ENCODE measurements around the gene PCP2.

Gene PCP2

DNA sequence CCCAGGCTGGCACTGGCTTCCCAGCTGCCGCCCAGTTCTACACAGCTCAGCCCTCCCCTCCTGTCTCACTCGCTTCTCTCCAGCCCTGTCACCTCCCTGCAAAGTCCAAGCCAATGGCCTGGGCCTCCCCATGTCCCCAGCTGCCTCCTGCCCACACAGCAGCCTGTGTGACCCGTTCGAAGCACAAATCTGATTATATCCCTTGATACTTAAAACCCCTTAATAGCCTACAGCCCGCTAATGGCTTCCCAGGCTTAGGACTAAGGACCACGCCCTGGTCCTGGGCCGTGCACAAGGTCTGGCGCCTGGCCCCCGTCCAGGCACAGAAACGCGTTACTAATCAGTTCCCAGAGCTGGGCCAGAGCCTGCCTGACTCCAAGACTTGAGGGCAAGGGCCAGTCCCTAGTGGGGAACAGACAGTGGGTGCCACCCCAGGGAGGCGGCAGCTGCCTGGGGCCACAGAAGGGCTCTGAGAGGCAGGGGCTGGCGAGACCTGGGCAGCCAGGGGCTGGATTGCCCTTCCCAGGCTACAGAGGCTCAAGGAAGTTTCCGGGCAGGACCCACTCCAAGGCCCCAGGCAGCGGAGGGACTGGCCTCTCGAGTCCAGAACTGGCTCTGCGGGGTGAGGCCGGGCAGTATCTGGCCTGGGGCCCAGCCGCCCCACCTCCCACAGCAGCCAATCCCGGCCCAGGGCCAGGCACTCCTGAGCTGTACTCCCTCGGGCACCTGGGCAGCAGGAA lies 14.6 kb downstream of the PCP2 start:
- DNase-seq, result no peak

DNA sequence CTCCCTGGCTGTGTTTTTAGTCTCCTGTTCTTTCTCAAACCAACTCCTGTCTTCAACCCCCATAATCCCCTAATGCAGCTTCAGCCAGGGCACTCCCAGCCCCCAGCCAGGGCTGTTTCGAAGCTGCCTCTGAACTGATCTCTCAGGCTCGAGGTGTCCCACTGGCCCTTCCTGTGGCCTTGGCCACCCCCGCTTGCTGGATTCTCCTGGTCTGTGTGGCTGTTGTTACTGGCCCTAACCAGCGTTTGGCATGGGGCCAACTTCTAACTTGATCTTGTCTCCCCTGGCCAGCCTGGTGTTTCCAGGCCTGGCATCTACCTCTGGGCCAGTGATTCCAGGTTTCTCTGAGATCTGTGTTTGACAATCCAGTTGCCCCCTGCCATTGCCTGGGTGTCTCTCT lies 15.2 kb downstream of the PCP2 start:
- no peak for DNase-seq

DNA sequence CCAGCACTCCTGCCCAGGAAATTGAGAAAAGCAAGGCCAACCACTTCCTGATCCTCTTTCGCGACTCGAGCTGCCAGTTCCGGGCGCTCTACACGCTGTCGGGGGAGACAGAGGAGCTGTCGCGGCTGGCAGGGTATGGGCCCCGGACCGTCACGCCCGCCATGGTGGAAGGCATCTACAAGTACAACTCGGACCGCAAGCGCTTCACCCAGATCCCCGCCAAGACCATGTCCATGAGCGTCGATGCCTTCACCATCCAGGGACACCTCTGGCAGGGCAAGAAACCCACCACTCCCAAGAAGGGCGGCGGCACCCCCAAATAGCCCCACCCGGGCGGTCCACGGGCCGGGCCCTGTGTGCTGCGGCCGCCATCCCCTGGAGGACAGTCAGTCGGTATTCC lies 15.8 kb downstream of the PCP2 start:
- no peak for DNase-seq

DNA sequence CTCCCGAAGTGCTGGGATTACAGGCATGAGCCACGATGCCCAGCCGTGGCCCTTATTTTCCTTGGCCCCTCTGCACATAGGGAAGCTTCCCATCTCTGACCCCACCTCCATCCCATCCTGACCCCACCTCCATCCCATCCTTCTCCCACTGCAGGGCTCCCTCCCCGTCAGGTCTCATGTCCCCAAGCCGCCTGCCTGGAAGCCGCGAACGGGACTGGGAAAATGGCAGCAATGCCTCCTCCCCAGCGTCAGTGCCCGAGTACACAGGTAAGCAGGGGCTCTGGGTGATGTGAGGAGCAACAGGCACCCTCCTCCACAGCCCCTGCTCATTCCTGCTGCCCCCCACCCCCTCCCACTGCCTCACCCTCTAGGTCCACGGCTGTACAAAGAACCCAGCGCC lies 16.3 kb downstream of the PCP2 start:
- no peak for DNase-seq

DNA sequence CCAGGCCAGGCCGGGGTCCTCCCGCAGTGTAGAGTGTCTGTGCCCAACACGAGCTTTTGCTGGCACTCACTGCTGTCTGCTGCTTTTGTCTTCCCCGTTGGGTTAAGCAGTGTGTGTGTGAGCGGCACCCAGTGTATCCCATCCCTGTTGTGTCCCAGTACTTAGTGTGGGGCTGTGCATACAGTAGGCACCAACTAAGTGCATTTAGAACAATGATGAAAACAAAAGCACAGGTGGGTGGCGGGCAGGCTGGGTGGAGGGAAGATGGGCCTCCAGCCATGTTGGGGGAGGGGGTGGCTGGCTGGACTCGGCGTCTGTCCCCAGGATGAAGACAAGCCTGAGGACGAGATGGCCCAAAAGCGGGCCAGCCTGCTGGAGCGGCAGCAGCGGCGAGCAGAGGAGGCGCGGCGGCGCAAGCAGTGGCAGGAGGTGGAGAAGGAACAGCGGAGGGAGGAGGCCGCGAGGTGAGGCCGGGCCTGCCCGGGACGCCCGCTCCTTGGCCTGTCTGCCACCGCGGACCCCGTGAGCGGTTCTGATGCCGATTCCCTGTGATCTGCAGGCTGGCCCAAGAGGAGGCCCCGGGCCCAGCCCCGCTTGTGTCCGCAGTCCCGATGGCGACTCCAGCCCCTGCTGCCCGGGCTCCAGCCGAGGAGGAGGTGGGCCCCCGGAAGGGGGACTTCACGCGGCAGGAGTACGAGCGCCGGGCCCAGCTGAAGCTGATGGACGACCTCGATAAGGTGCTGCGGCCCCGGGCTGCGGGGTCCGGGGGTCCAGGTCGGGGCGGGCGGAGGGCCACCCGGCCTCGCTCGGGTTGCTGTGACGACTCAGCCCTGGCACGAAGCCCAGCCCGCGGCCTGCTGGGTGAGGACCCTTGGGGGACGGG lies 18.4 kb downstream of the PCP2 start:
- DNase-seq, result no peak

DNA sequence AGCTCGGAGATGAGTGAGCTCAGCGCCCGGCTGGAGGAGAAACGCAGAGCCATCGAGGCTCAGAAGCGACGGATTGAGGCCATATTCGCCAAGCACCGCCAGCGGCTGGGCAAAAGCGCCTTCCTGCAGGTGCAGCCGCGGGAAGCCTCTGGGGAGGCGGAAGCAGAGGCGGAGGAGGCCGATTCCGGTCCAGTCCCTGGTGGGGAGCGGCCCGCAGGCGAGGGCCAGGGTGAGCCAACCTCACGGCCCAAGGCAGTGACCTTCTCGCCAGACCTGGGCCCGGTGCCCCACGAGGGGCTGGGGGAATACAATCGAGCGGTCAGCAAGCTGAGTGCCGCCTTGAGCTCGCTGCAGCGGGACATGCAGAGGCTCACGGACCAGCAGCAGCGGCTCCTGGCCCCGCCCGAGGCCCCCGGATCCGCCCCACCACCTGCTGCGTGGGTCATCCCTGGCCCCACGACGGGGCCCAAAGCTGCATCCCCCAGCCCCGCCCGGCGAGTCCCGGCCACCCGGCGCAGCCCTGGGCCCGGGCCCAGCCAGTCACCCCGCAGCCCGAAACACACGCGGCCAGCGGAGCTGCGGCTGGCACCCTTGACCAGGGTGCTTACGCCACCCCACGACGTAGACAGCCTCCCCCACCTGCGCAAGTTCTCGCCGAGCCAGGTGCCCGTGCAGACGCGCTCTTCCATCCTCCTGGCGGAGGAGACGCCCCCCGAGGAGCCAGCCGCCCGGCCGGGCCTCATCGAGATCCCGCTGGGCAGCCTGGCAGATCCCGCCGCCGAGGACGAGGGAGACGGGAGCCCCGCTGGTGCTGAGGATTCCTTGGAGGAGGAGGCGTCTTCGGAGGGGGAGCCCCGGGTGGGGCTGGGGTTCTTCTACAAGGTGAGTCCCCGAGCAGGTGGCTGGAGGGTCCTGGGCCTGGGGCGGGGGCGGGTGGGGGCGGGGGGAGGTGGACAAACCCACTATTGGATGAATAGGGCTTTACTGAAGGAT lies 20.9 kb downstream of the PCP2 start:
- no peak for DNase-seq

DNA sequence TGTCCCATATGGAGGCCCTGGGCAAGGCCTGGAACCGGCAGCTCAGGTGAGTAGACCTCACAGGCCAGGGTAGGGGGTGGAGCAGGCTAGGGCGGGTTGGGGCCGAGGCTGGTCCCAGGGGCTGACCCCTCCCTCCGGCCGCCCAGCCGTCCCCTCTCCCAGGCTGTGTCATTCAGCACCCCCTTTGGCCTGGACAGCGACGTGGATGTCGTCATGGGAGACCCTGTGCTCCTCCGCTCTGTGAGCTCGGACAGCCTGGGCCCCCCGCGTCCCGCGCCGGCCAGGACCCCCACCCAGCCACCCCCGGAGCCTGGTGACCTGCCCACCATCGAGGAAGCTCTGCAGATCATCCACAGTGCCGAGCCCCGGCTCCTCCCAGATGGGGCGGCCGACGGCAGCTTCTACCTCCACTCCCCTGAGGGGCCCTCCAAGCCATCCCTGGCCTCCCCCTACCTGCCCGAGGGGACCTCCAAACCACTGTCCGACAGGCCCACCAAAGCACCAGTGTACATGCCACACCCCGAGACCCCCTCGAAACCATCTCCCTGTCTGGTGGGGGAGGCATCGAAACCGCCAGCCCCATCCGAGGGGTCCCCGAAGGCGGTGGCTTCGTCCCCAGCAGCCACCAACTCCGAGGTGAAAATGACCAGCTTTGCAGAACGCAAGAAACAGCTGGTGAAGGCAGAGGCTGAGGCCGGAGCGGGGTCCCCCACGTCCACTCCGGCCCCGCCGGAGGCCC lies 21.8 kb downstream of the PCP2 start:
- no peak for DNase-seq

DNA sequence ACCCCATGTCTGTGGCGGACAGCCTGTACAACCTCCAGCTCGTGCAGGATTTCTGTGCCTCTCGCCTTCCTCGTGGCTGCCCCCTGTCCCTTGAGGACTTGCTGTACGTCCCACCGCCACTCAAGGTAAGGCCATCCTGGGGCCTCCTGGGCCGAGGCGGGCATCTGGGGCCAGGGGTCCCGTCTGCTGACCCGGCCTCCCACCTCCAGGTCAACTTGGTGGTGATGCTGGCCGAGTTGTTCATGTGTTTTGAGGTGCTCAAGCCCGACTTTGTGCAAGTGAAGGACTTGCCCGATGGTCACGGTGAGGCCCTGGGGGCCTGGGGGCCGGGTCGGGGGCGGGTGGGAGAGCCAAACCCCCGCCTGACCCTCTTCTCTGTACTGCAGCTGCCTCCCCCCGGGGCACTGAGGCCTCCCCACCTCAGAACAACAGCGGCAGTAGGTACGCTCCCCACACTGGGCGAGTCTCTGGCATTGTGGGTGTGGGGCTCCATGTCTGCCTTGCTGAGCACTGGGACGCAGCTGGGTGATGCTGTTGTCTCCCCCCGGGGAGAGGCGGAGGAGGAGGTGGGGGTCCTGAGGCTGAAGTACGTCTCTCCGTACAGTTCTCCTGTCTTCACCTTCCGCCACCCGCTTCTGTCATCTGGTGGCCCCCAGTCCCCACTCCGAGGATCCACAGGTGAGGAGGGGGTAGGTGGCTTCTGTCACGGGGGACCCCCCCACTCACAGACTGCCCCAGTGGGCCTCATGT lies 22.9 kb downstream of the PCP2 start:
- DNase-seq, result no peak

DNA sequence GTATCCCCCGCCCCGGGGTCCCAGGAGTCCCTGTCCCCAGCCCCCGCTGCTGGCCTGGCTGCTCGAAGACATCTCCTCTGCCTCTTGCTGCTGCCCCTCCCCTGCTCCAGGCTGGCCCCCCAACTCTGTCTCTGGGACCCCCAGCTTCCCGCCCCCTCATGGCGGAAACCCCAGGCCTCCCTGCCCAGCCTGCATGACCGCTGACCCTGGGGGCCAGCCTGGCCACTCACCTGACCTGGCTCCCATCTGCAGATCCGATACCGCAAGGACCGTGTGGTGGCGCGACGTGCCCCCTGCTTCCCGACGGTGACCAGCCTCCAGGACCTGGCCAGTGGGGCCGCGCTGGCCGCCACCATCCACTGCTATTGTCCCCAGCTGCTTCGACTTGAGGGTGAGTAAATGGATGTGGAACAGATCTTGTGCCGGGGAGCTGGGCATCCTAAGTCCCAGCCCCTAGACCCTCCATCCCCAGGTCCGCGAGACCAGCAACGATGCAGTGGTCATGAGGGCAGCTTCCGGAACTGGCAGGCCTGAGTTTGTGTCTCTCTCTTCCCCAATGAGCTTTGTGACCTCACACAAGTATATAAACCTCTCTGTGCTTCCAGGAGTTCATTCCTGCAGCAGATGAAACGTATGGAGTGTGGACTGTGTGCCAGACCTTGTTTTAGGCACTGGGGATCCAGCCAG lies 25.5 kb downstream of the PCP2 start:
- no peak for DNase-seq

DNA sequence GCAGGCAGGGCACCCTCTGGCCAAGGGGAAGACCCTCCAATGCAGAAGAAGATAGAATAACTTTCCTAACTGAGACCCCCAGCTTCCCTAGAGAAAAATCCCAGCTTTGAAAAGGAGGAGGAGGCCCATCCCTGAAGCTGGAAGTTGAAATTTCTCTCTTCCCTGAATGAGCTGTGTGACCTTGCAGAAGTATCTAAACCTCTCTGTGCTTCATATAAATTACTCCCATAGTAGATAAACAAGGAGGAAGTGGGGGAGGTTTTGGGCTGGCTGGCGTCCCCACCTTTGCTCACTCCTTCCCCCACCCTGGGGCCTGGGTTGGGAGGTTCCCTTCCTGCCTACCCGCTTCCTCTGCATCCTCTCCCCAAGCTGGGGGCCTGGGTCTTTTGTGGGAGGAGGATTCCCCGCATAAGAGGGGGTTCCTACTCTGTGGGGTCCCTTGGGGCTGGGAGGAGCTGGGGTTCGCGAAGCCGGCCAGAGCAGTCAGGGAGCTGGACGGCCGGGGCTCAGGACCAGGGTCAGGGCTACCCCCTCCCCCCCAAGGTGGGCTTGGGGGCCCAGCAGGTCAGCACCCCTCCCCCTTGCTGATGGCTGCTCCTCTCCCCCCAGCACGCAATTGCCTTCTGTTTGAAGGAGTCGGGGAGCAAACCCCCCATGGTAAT lies 26.2 kb downstream of the PCP2 start:
- no peak for DNase-seq

DNA sequence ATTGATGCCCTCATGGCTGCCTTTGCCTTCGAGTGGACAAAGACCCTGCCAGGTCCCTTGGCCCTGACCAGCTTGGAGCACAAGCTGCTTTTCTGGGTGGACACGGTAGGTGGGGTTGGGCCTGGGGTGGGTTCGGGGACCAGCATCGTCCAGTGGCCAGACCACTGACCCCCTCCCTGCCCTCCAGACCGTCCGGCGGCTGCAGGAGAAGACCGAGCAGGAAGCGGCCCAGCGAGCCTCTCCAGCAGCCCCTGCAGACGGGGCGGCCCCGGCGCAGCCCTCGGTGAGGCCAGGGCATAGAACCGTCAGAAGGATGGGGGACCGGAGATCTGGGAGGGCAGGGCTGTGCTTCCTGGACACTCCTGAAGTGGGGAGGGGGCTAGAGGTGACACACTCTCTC lies 27.2 kb downstream of the PCP2 start:
- DNase-seq, result no peak

DNA sequence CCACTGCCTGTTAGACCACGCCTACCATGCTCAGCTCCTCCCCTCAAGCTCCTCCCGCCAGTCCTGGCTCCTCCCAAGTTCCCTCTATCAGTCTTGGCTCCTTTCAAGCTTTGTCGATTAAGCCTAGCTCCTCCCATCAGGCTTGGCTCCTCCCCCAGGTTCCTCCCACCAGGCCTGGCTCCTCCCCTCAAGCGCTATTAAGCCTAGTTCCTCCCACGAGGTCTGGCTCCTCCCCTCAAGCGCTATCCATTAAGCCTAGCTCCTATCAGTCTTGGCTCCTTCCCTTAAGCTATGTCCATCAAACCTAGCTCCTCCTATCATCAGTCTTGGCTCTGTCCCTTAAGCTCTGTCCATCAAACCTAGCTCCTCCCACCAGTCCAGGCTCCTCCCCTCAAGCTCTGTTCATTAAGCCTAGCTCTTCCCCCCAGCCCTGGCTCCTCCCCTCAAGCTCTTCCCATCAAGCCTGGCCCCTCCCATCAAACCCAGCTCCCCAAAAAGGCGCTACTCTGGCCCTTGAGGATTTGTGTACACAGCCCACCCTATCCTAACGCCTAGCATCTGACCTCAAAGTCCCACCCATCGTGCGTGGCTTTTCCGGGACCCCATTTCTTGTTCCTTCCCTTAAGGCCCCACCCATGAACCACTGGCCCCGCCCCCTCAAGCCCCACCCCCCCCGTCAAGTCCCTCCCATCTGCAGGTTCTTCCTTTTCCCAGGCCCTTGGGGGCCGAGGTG lies 27.9 kb downstream of the PCP2 start:
- DNase-seq, result peak; percentile 30

DNA sequence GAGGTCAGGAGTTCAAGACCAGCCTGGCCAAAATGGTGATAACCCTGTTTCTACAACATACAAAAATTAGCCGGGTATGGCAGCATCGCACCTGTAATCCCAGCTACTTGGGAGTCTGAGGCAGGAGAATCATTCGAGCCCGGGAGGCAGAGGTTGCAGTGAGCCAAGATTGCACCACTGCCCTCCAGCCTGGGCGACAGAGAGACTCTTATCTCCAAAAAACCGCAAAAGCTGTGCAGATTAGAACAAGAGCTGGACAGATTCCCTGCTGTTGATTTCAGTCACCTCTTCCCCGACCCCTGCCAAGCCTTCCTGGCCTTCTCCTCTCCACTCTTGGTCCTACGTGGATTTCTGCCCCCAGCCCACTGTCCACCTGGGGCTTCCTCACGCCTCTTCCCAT lies 29.6 kb downstream of the PCP2 start:
- DNase-seq, result no peak

DNA sequence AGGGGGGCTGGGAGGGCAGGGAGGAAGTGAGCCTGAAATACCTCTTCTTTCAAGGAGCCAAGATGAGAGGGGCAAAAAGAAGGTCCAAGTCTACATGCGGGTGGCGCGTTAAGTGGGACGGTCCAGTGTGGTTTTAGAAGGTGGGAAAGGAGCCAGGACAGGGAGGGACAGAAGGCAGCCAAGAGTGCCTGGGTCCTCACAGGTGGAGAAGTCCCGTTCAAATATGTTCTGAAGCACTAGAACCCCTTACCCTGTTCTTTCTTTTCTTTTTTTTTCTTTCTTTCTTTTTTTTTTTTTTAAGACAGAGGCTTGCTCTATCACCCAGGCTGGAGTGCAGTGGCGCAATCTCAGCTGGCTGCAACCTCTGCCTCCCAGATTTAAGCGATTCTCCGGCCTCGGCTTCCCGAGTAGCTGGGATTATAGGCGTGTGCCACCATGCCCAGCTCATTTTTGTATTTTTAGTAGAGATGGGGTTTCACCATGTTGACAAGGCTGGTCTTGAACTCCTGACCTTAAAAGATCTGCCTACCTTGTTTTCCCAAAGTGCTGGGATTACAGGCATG lies 30.5 kb downstream of the PCP2 start:
- DNase-seq, result no peak

DNA sequence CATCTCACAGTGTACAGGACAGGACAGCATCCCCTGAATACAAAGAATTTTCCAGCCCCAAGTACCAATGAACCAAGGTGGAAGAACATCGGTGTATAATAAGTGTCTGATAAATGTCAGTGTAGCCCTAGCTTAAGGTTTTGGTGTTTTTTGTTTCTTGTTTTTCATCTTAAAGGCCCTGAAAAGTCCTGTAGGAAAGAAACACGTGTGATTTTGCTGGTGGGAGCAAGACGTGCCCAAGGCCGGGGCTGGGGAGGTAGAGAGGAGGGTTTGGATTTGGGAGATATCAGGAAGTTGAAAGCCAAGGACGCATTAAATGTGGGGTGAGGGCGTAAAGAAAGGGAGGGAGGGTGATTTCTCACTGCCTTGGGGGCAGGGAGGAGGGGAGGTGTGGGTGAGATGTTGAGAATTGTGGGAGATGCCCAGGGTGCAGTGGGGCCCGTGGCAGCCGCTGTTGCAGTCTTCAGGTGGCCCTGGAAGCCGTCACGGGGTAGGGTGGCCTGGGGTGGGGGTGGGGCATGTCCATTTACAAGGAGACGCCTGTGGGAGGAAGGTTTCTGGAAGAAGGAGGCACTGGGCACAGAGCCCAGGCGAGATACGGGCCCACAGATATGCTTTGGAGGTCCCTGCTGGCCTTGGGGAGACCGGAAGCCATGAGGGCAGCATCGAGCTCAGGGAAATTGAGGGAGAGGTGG lies 31.1 kb downstream of the PCP2 start:
- DNase-seq, result no peak

DNA sequence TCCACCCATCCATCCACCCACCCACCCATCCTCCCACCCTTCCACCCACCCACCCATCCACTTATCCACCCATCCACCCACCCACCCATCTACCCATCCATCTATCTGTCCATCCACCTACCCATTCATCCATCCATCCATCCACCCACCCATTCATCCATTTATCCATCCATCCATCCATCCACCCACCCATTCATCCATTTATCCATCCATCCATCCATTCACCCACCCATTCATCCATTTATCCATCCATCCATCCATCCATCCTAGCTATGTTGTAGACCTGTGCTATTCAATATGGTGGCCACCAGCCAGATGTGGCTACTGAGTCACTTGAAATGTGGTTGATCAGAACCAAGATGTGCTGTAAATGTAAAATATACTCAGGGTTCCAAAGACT lies 32.8 kb downstream of the PCP2 start:
- no peak for DNase-seq

DNA sequence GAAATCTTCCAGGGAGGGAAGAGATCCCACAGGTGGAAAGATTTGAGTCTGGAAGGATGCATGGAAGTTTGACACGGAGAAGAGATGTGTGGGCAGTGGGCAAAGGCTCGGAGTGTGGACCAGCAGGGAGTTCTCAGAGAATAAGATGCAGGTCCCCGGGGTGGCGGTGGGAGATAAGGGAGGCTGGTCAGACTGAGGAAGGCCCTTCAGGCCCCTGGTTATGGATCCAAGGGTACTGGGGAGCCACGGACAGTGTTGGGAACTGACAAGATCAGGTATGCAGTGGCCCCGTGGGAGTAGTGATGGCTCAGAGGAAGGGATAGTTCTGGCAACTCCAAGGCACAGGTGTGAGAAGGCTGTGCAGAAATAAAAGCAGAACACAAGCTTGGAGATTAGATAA lies 35.3 kb downstream of the PCP2 start:
- no peak for DNase-seq

DNA sequence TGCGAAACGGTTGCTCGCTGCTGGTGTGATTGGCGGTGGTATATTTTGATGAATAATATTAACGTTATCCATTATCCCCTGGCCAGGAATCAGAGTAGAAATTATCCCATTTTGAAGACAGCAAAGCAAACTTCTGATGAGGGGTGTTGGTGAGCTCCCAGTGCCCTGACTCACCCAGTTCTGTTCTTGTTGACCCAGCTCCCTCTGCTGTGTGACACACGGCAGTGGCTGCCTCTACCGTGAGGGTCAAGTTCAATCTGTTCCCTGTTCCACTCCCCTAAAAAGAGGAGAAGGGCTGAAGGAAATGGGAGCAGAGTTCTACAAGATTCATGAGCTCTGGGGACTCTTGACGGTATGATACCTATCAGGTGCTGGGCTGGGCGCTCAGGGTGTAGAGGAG lies 35.8 kb downstream of the PCP2 start:
- DNase-seq, result no peak
